ENCODE results near the gene DLK2.
"Not testable (repeated sequence)": the region's sequence is repeated elsewhere in the genome, so short reads cannot be mapped to it uniquely, and the experiment has no call there.

Gene DLK2

DNA sequence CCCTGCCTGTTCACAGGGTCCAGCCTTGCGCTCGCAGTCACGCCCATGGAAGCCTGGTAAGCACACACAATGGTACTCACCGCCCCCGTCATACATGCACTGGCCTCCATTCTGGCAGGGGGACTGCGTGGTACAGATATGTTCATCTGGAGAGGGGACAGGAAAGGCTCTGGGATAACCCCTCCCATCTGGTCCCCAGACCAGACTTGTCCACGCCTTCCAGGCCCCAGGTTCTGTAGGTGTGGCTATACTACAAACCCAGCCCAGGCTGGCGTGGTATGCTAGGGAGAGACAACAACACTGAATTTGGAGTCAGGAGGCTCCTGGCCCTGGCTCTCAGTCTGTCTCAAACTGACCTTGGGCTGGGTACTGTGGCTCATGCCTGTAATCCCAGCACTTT is 3.4 kb downstream of the DLK2 start:
- DNase-seq: no peak

DNA sequence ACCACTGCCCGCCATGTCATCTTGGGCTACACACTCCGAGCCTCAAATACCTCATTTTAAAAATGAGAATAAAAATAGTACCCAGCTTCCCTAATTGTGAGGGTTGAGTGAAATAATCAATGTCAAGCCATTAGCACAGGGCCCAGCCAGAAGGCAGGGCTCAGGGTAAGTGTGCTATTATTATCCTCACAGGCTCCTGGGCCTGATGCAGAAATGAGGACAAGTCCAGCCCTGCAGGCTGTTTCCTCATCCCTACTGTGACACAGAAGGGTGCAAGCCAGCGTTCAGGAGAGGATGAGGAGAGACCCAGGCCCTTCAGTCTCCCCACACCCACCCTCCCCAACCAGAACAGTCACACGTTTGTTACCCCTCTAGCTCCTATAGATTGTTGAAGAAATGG is 4.0 kb downstream of the DLK2 start:
- DNase-seq: no peak

DNA sequence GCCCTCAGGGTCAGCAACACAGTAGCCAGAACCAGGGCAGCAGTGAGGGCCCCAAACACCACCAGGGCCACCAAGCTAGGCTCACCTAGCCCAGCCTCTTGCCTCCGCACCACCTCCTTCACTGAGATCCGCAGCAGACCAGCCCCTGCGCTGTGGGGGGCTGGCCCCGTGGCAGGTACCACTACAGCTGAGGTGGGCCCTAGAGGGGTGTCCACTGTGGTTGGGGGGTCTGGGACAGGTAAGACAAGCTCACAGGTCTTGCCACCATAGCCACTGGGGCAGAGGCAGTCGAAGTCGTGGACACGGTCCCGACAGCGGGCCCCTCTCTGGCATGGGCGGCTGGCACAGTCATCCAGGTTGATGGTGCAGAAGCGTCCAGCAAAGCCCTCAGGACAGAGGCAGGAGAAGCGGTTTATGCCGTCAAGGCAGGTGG is 4.6 kb downstream of the DLK2 start:
- DNase-seq: no peak

DNA sequence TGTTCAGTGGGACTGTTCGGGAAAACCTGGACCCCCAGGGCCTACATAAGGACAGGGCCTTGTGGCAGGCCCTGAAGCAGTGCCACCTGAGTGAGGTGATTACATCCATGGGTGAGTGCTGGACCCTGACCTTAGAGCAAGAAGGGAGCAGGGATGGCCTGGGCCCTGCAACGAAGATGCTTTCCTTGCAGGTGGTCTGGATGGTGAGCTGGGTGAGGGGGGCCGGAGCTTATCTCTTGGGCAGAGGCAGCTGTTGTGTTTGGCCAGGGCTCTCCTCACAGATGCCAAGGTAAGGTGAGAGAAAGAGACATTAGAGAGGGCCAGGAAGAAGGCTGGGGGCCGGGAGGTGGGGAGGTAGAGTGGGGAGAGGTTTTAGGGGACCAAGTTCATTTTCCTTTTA is 6.4 kb downstream of the DLK2 start:
- no peak for DNase-seq

DNA sequence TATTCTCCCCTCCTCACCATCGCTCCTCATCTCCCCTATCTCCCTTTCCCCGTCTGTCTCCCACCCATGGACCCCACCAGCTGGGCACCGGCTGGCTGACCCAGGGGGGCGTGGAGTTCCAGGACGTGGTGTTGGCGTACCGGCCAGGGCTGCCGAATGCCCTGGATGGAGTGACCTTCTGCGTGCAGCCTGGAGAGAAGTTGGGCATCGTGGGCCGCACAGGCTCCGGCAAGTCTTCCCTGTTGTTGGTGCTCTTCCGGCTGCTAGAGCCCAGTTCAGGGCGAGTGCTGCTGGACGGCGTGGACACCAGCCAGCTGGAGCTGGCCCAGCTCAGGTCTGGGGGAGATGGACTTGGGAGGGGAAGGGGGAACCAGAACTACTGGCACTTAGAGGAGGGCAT is 7.7 kb downstream of the DLK2 start:
- no peak for DNase-seq

DNA sequence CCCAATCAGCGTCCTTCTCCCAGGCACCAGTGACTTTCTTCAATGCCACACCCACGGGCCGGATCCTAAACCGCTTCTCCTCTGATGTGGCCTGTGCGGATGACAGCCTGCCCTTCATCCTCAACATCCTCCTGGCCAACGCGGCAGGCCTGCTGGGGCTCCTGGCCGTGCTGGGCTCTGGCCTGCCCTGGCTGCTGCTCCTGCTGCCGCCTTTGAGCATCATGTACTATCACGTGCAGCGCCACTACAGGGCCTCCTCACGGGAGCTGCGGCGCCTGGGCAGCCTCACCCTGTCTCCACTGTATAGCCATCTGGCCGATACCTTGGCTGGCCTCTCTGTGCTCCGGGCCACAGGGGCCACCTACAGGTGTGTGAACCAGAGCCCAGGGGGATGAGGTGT is 9.8 kb downstream of the DLK2 start:
- DNase-seq: no peak

DNA sequence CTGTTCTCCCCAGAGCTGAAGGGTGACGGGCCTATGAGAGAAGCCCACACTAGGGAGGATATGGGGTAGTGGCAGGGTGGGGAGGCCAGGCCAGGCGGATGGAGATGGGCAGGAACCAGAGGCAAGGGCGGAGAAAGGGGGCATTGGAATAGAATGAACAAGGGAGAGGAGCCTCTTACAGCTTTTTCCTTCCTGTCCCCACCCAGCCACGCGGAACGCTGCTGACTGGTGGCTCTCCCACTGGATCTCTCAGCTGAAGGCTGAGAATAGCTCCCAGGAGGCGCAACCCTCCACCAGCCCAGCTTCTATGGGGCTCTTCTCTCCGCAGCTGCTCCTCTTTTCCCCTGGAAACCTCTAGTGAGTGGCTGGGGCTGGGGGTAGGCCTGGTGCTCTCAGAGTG is 10.8 kb downstream of the DLK2 start:
- no peak for DNase-seq

DNA sequence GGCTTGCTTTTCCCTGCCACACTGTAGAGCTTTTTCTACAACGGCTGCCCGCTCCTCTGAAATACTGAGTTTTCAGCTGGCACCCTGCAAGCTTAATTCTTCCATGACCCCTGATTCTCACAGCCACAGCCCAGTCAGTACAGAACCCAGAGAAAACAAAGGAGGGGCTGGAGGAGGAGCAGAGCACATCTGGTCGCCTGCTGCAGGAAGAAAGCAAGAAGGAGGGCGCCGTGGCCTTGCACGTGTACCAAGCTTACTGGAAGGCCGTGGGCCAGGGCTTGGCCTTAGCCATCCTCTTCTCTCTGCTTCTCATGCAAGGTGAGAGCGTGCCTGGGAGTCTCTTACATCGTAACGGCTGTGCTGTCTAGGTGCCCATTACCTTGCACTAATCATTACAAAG is 11.3 kb downstream of the DLK2 start:
- no peak for DNase-seq

DNA sequence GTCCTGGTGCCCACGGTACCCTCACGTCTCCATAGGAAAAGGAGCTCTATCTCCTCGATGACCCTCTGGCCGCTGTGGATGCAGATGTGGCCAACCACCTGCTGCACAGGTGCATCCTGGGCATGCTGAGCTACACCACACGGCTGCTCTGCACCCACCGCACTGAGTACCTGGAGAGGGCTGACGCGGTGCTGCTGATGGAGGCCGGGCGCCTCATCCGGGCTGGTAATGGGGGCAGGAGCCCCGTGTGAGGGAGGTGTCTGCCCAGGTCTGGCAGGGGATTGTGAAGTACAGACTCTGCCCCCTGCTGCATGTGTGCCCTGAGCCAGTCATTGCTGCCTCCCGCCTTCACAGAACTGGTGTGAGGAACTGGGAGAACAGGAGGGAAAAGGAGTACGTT is 12.4 kb downstream of the DLK2 start:
- DNase-seq: no peak

DNA sequence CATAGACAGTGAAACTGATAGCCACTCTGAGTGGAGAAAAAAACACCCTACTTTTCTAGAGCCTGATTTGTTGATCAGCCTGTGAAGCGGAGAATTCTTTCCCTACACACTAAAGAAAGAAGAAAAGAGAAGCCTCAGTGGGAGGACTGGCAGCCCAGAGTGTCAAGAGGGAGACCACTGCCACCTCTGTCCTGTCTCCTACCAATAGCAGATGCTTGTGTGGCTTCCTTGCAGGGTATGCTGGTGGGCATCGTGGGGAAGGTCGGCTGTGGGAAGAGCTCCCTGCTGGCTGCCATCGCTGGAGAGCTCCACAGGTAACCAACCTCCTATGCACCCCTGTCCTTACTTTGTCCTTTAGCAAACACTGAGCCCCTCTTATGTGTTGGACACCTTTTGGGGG is 17.6 kb downstream of the DLK2 start:
- DNase-seq: no peak

DNA sequence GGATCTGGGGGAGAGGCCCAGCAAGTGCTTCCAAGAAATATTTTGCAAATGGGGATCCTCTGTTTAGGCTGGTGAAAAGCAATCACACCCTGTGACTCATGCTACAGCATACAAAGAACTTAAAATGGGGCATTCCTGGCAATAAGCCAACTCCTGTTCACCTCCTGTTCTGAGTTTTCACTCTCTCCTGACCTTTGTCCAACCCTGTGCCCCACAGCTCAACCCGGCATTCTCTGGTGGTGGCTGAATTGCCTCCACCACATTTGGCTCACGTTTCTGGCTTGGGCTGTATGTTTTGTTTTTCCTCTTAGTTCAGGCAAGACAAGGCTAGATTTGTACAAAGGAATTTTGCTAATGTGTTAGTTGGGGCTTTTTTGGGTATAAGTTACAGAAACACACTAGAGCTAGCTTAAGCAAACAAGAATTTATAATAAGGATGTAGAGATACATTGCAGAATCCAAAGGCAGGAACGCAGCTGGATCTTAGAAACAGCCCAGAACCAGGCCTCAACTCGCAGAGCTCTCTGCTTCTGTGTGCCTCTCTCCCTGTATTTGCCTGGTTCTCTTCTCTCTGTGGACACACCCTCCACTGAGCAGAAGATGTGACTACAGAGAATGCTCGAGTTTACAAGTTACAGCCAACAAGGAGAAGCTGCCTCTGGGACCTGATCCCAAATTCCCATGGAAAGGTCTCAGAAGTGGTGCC is 18.6 kb downstream of the DLK2 start:
- peak; percentile 43 for DNase-seq

DNA sequence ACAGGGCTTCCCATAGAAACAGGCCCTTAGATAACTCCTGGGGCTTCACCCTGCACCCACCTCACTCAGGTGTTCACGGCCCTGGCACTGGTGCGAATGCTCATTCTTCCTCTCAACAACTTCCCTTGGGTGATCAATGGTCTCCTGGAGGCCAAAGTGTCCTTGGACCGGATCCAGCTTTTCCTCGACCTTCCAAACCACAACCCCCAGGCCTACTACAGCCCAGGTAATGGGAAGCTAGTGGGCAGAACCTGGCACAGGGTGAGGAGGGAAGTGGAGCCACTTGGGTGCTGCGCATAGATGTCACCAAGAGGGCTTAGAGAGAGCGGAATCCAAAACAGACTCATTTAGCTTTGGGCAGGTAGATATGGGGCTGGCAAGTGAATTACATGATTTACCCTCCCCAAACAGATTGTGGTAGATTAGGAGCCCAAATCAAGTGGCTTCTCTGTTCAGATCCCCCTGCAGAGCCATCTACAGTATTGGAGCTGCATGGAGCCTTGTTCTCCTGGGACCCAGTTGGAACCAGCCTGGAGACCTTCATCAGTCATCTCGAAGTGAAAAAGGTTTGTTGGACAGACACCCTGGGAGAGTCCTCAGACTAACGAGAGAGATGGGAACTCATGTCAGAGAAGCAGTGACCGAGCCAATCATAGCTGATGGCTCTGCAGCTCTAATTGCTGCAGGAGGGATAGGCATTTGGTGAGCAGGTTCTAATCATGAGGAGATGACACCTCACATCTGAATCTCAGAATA is 19.5 kb downstream of the DLK2 start:
- DNase-seq: no peak

DNA sequence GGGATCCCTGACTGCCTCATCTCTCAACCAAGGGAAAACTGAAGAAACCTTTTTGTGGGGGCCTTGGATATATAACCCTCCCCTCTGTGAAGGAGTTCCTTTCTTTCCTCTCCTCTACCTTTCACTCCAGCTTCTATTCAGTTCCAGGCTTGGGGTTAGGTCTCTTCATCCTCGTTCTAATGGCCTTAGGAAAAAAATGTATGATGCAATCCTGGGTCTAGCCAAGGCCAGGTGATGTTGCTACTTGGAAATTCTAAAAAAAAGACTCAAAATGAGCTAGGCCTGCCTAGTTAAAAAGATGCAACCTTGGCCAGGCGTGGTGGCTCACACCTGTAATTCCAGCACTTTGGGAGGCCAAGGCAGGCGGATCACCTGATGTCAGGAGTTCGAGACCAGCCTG is 20.4 kb downstream of the DLK2 start:
- DNase-seq: no peak

DNA sequence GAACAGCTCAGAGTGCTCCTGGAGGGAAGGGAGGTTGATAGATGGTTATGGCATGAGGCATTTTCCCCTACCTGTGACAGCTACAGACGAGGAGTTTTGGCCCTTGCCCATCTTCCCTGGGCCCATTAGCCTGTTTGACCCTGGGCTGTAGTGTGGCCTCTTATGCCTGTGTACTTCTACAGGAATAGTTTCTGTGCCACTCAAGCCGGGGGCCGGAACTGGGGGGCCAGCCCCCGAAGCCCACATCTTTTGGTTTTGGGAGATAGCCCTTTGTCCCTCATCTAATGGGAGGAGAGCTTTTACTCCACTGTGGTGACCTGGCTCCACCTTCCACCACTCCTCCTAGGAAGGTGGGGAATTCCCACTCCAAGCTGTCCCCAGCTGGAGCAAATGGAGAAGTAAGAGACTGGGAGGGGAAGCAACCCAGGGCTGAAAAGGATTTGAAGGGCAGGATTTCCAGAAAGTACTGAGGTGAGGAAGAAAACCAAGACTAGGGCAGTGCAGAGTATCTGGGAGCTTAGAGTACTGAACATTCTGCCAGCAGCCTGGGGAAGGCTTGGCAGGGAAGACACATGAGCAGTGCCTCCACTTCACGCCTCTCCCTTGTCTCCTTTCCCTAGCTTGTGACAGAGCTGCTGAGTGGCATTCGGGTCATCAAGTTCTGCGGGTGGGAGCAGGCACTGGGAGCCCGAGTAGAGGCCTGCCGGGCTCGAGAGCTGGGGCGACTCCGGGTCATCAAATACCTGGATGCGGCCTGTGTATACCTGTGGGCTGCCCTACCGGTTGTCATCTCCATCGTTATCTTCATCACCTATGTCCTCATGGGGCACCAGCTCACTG is 21.1 kb downstream of the DLK2 start:
- DNase-seq: no peak

DNA sequence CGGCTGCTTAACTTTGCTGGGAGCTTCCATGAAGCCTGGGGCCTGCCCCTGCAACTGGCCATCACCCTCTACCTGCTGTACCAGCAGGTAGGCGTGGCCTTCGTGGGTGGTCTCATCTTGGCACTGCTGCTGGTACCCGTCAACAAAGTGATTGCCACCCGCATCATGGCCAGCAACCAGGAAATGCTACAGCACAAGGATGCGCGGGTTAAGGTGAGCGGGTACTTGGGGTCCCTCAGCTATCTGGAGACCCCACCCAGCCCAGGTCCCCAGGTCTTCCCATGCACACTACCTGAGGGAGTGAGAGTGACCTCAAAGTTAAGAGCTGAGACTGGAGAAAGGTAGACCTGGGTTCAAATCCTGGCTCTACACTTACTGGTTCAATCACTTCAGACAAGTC is 22.2 kb downstream of the DLK2 start:
- DNase-seq: no peak

DNA sequence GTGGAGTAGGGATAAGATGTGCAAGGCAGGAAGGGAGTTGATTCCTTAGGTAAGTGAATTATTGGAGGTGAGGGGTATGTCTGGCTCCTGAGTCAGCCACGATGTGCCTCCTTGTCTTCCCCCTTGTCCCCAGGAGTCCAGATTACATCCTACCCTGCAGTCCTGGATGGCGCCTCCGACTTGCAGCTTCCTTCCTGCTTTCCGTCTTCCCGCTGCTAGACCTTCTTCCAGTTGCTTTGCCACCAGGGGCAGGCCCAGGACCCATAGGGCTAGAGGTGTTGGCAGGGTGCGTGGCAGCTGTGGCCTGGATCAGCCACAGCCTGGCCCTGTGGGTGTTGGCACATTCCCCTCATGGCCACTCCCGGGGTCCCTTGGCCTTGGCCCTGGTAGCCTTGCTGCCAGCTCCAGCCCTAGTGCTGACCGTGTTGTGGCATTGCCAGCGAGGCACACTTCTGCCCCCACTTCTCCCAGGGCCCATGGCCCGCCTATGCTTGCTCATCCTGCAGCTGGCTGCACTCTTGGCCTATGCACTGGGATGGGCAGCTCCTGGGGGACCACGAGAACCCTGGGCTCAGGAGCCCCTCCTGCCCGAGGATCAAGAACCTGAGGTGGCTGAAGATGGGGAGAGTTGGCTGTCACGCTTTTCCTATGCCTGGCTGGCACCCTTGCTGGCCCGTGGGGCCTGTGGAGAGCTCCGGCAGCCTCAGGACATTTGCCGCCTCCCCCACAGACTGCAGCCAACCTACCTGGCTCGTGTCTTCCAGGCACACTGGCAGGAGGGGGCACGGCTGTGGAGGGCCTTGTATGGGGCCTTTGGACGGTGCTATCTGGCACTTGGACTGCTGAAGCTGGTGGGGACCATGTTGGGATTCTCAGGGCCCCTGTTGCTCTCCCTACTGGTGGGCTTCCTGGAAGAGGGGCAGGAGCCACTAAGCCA is 23.1 kb downstream of the DLK2 start:
- DNase-seq: no peak

DNA sequence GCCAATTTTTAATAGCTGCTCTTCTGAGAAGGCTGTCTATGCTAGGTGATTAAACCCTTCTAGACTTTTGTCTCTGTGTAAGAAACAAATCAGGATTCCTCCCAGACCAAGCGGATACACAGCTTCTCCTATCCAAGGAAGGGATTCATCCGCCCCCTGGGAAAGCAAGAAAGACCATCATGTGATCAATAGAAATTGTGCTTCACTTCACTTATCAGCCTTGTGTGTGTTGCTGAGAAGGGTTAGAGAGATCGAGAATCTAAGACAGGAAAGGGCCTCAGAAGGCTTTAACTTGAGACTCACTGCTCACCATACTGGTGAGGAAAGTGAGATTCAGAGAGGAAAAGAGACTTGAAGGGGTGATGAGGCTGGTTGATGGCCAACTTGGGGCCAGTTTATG is 26.5 kb downstream of the DLK2 start:
- no peak for DNase-seq

DNA sequence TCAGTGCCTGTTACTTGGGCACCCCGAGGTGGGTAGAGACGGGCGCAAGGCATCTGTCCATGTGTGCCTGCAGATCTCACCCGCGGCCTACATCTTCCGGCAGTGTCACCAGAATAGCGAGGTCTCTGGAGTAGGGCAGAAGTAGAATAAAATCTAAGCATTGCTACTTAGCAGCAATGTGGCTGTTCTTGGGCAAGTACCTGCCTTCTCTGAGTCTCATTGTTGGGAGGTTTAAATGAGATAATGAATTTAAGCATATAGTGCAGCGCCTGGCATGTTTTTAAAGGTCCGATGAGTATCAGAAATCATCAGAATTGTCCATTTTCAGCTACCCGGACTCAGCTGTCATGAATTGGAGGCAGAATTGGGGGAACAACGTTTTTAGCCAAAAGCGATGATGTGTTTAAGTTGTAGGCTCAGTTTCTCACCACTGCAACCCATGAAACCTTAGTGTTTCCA is 27.2 kb downstream of the DLK2 start:
- no peak for DNase-seq

DNA sequence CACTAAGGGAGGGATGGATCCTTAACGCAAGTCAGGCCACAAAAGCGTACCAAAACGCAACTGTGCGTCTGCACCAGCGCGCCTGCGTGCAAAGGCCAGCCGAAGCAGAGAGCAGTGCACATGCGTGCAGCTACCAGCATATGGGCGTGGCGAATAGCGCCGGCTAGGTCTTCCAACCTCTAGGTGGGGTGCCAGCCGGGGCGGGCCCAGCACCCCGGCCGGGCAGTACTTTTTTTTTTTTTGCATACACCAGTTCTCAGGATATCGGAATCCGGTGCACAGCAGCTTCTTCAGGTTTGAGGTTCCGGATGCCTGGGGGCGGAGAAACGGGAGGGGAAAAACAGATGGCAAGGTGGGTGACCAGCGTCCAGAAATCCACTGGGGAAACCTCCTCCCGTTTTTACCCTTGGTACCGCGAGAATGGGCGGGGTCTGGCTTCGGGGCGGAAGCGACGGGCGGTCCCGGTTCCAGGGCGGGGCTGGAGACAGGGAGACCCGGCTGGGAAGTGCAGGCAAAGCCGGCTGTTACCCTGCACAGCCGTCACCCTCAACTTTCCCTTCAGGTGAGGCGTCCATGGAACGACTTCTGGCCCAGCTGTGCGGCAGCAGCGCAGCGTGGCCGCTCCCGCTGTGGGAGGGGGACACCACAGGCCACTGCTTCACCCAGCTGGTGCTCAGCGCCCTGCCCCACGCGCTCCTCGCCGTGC is 27.8 kb downstream of the DLK2 start, which contains the start of gene ABCC10:
TSS of gene ABCC10 (plus strand) at position 136 of the 706 bp plus-strand sequence. CDS start at position 574, 438 bp downstream.
- DNase-seq: peak; percentile 98

DNA sequence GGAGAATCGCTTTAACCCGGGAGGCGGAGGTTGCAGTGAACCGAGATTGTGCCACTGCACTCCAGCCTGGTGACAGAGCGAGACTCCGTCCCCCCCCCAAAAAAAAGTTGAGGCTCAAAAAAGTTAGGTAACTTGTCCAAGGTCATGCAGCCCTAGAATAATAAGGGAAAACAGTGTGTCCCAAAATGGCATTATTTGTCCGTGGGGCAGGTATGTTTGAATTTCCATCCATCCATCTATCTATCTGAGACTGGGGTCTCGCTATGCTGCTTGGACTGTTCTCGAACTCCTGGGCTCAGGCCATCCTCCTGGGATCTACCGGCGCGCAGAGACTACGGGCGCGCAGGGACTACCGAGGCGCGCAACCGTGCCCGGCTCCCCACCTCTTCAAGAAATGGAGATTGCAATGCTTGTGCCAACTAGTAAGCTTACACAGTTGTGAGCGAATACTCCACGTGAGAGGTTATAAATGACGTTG is 28.4 kb downstream of the DLK2 start:
- no peak for DNase-seq

DNA sequence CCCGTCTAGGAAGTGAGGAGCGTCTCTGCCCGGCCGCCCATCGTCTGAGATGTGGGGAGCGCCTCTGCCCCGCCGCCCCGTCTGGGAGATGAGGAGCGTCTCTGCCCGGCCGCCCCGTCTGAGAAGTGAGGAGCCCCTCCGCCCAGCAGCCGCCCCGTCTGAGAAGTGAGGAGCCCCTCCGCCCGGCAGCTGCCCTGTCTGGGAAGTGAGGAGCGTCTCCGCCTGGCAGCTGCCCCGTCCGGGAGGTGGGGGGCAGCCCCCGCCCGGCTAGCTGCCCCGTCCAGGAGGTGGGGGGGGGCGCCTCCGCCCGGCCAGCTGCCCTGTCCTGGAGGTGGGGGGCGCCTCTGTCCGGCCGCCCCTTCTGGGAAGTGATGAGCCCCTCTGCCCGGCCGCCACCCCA is 30.3 kb downstream of the DLK2 start:
- not testable (repeated sequence) for DNase-seq

DNA sequence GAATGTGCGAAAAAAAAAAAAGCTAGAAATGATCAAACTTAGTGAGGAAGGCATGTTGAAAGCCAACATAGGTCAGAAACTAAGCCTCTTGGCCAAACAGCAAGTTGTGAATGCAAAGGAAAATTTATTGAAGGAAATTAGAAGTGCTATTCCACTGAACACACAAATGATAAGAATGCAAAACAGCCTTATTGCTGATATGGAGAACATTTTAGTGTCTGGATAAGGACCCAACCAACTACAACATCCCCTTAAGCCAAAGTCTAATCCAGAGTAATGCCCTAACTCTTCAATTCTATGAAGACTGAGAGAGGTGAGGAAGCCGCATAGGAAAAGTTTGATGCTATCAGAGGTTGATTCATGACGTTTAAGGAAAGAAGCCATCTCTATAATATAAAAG is 33.5 kb downstream of the DLK2 start:
- no peak for DNase-seq
